Caco-2 (cell line): ENCODE measurements around the gene PHACTR1. TPM values are rescaled to one million over a fixed set of nuclear protein-coding genes. Genes with fewer than 3 reads are reported as not detected.

Experiments
- BruUV-seq: library from RNA; stranded (reverse); fragments of 400-500 nt; replicated peaks from 2 replicates; lab custom pipeline; 2021; lab: Mats Ljungman, UMichigan
- CTCF ChIA-PET: fragments of 300-600 bp; sonication (Branson Sonifier 250); formaldehyde crosslinking; loops from one replicate; lab custom pipeline; 2022; ENCODE audit warnings: antibody characterized with exemption; lab: Charles Lee
- POLR2A ChIA-PET: fragments of 300-600 bp; sonication (Branson Sonifier 250); formaldehyde crosslinking; loops from one replicate; lab custom pipeline; 2022; ENCODE audit warnings: antibody characterized with exemption; lab: Charles Lee
- DNase-seq, 2 experiments: peaks; one replicate each; pipeline versions ENCODE4 v3.0.0 to v3.0.0-alpha.2; 2020 to 2022
- H3K27me3 ChIP-seq: replicated peaks from 2 replicates; pipeline ENCODE4 v1.6.0; 2011; ENCODE audit warnings: low read length; ENCODE audit not compliant: control insufficient read depth, insufficient read depth
- H3K36me3 ChIP-seq: 2 replicates; pipeline ENCODE4 v1.5.1; 2011; ENCODE audit warnings: low read length; ENCODE audit not compliant: control insufficient read depth, insufficient read depth
- H3K4me1 ChIP-seq: fragments of 250-450 bp; sonication (Bioruptor Pico); 2 replicates; pipeline ENCODE4 v1.5.1; 2020; ENCODE audit warnings: mild to moderate bottlenecking
- H3K4me3 ChIP-seq: 2 replicates; pipeline ENCODE4 v1.5.1; 2011; ENCODE audit warnings: low read depth, mild to moderate bottlenecking, control low read depth, low read length
- H3K9me3 ChIP-seq: fragments of 250-450 bp; sonication (Bioruptor Pico); 2 replicates; pipeline ENCODE4 v1.5.1; 2020; ENCODE audit warnings: mild to moderate bottlenecking, moderate library complexity
- H3K27ac Mint-ChIP-seq: one replicate; pipeline ENCODE4 v1.8.0; 2022; ENCODE audit warnings: mixed read lengths; ENCODE audit not compliant: unreplicated experiment
- H3K27me3 Mint-ChIP-seq: one replicate; pipeline ENCODE4 v1.8.0; 2022; ENCODE audit warnings: mixed read lengths; ENCODE audit not compliant: insufficient read depth, unreplicated experiment
- H3K36me3 Mint-ChIP-seq: one replicate; pipeline ENCODE4 v1.8.0; 2022; ENCODE audit warnings: mild to moderate bottlenecking, mixed read lengths; ENCODE audit not compliant: insufficient read depth, unreplicated experiment
- H3K4me1 Mint-ChIP-seq: one replicate; pipeline ENCODE4 v1.8.0; 2022; ENCODE audit warnings: low read depth, mixed read lengths; ENCODE audit not compliant: unreplicated experiment
- H3K4me3 Mint-ChIP-seq: one replicate; pipeline ENCODE4 v1.8.0; 2022; ENCODE audit warnings: mild to moderate bottlenecking, moderate library complexity, mixed read lengths; ENCODE audit not compliant: unreplicated experiment
- H3K9me3 Mint-ChIP-seq: one replicate; pipeline ENCODE4 v1.8.0; 2022; ENCODE audit warnings: mixed read lengths; ENCODE audit not compliant: unreplicated experiment
- intact Hi-C: fragments of 100-400 bp; cut with micrococcal nuclease; formaldehyde crosslinking; loops from one replicate; pipeline ENCODE4 v1.10.0; 2022; ENCODE audit not compliant: unreplicated experiment
- total RNA-seq: library from RNA; stranded (reverse); gene quantifications from 2 replicates; pipeline ENCODE4 v1.2.3, GENCODE V29; 2022
- TF ChIP-seq, protein P1 (sequence below), 2 experiments: fragments of 200-600 bp in 1 of 2; IDR thresholded peaks; 1 replicate in 1 of 2; 2 replicates in 1 of 2; pipeline versions ENCODE4 v1.5.1 to v1.8.0; 2011 to 2022; ENCODE audit warnings: antibody characterized with exemption in 1 of 2, control low read depth in 1 of 2, inconsistent platforms in 1 of 2, low read depth in 1 of 2, low read length in 1 of 2, mild to moderate bottlenecking in 1 of 2, moderate library complexity in 1 of 2; ENCODE audit not compliant: insufficient read depth in 1 of 2, severe bottlenecking in 1 of 2, unreplicated experiment in 1 of 2

Gene PHACTR1
- total RNA-seq, 1 experiment from 2014 or later = 0.41 TPM

GRCh38 chr6:12733876-12734275, 17.3 kb downstream of the PHACTR1 start:
- Mint-ChIP-seq H3K27ac (no peak overlapping the region), H3K9me3 (no peaks in the 10 kb centered on the region), H3K4me3 (no peak overlapping the region), H3K27me3 (peaks cover 7% of the 10 kb centered on the region), H3K36me3 (no peaks in the 10 kb centered on the region), H3K4me1 (no peaks in the 10 kb centered on the region)
- DNase-seq = no peak
- intact Hi-C loops = no loop called here
- ChIA-PET POLR2A (no interaction called here), CTCF (no interaction called here)
- TF ChIP-seq, protein P1, sequence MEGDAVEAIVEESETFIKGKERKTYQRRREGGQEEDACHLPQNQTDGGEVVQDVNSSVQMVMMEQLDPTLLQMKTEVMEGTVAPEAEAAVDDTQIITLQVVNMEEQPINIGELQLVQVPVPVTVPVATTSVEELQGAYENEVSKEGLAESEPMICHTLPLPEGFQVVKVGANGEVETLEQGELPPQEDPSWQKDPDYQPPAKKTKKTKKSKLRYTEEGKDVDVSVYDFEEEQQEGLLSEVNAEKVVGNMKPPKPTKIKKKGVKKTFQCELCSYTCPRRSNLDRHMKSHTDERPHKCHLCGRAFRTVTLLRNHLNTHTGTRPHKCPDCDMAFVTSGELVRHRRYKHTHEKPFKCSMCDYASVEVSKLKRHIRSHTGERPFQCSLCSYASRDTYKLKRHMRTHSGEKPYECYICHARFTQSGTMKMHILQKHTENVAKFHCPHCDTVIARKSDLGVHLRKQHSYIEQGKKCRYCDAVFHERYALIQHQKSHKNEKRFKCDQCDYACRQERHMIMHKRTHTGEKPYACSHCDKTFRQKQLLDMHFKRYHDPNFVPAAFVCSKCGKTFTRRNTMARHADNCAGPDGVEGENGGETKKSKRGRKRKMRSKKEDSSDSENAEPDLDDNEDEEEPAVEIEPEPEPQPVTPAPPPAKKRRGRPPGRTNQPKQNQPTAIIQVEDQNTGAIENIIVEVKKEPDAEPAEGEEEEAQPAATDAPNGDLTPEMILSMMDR (IDR thresholded peaks at IDR 0.05; ENCODE audit: insufficient read depth in 1 of 2, low read depth in 1 of 2, low read length in 1 of 2, severe bottlenecking in 1 of 2, unreplicated experiment in 1 of 2) = no peak
- no peaks in the 10 kb centered on the region for H3K9me3 ChIP-seq
- no peak overlapping the region for H3K4me3 ChIP-seq
- BruUV-seq = no TSS peak
- no peaks in the 10 kb centered on the region for H3K36me3 ChIP-seq
- H3K4me1 ChIP-seq = no peaks in the 10 kb centered on the region
- no peaks in the 10 kb centered on the region for H3K27me3 ChIP-seq

DNA sequence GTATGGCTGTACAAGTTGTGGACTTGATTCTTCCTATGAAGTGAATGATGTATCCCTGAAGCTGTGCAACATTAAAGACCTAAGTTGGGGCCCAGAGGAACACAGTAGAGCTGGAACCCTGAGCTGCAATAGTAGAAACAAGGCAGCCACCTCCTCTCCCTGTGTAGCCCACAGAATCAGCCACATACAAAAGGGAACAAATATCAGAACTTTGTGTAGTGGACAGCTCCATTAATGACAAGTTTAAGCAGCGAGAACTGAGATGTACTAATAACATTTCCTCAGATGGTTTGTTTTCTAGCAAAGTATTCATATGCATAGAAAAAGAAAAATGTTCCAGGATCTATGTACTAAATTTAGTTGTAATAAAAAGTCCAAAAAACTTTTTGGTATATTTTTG, 19.2 kb downstream of the PHACTR1 start:
- no peak overlapping the region for H3K4me3 Mint-ChIP-seq
- no peak for DNase-seq
- no peak overlapping the region for H3K27ac Mint-ChIP-seq
- TF ChIP-seq, protein P1 (IDR thresholded peaks at IDR 0.05; ENCODE audit: insufficient read depth in 1 of 2, low read depth in 1 of 2, low read length in 1 of 2, severe bottlenecking in 1 of 2, unreplicated experiment in 1 of 2) = no peak
- Histone ChIP-seq H3K4me3 (no peak overlapping the region), H3K4me1 (no peaks in the 10 kb centered on the region), H3K9me3 (no peaks in the 10 kb centered on the region), H3K27me3 (no peaks in the 10 kb centered on the region), H3K36me3 (no peaks in the 10 kb centered on the region)
- H3K36me3 Mint-ChIP-seq = no peaks in the 10 kb centered on the region
- POLR2A ChIA-PET = no interaction called here
- peaks cover 7% of the 10 kb centered on the region for H3K27me3 Mint-ChIP-seq
- BruUV-seq = no TSS peak
- no peaks in the 10 kb centered on the region for H3K4me1 Mint-ChIP-seq
- H3K9me3 Mint-ChIP-seq = no peaks in the 10 kb centered on the region
- CTCF ChIA-PET = no interaction called here
- intact Hi-C loops = no loop called here

- CTCF ChIA-PET = no interaction called here
- Histone ChIP-seq H3K27me3 (no peaks in the 10 kb centered on the region), H3K9me3 (no peaks in the 10 kb centered on the region), H3K4me1 (no peaks in the 10 kb centered on the region), H3K4me3 (no peak overlapping the region), H3K36me3 (no peaks in the 10 kb centered on the region)
- Mint-ChIP-seq H3K9me3 (no peaks in the 10 kb centered on the region), H3K27ac (no peak overlapping the region), H3K36me3 (no peaks in the 10 kb centered on the region), H3K4me1 (no peaks in the 10 kb centered on the region), H3K4me3 (no peak overlapping the region), H3K27me3 (peaks cover 16% of the 10 kb centered on the region)
- POLR2A ChIA-PET = no interaction called here
- no TSS peak for BruUV-seq
- no peak for DNase-seq
- intact Hi-C loops = no loop called here
- TF ChIP-seq, protein P1 (IDR thresholded peaks at IDR 0.05; ENCODE audit: insufficient read depth in 1 of 2, low read depth in 1 of 2, low read length in 1 of 2, severe bottlenecking in 1 of 2, unreplicated experiment in 1 of 2) = no peak
Observed at GRCh38 chr6:12748411-12748810, 31.8 kb downstream of the PHACTR1 start.
